ENCODE data around the gene STAU1.
A peak's percentile ranks its signal among the peaks of the same experiment; 100 is the strongest.
"Not testable (repeated sequence)": the region's sequence is repeated elsewhere in the genome, so short reads cannot be mapped to it uniquely, and the experiment has no call there.

STAU1 gene, protein sequence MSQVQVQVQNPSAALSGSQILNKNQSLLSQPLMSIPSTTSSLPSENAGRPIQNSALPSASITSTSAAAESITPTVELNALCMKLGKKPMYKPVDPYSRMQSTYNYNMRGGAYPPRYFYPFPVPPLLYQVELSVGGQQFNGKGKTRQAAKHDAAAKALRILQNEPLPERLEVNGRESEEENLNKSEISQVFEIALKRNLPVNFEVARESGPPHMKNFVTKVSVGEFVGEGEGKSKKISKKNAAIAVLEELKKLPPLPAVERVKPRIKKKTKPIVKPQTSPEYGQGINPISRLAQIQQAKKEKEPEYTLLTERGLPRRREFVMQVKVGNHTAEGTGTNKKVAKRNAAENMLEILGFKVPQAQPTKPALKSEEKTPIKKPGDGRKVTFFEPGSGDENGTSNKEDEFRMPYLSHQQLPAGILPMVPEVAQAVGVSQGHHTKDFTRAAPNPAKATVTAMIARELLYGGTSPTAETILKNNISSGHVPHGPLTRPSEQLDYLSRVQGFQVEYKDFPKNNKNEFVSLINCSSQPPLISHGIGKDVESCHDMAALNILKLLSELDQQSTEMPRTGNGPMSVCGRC

DNA sequence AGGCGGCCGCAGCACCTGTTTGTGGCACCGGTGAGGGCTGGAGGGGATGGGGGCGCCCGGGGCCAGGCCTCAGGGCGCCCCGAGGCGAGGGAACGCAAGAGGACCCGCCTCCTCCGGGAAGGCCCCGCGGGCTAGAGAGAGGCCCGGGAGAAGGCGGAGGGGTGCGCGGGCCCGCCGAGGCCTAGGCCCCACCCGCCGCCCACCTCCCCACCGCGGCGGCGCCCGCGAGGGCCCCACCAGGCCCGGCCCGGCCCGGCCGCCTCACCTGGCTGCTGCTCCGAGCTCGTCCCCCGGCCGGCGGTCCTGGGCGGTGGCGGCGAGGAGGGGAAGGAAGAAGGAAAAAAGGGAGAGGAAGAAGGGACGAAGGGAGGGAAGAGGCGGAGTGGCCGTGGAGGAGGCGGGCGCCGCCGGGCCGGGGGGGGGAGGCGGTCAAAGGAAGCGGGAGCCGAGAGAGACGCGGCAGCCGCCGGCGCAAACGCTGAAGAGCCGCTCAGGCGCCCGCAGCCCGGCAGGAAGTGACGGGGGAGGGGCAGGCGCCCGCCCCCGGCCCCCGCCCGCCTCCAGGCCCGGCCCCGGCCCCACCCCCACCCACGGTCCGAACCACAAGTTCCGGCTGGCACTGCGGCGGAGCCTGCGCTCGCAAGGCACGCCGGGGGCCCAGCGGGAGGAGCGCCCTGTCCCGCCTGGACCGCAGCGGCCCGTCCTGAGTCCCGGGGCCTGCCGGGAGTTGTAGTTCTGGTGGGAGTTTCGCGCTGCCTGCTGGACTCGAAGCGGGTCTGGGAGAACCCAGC, at the start of gene STAU1:
STAU1 (minus strand) TSS at position 484 of the 791 bp plus-strand sequence. CDS start 22,133 bp downstream, outside the sequence.
- peak; percentile 96 for DNase-seq

DNA sequence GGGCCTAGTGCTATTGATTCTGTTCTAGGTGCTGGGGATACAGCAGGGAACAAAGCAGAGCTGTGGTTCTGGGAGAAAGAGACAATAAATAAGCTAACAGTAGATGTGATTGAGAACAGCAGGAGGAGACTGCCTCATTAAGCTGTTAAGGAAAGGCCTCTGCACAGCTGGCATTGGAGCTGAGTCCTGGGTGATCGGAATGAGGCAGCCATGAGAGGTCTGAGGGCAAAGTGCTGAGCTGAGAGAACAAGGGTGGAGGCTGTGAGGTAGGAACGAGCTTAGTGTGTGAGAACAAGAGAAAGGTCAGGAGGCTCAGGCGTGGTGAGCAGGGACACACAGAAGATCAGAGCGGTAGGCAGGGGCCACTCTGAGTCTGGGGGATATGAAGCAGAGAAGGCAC, 49.4 kb upstream of the STAU1 start:
- no peak for DNase-seq

DNA sequence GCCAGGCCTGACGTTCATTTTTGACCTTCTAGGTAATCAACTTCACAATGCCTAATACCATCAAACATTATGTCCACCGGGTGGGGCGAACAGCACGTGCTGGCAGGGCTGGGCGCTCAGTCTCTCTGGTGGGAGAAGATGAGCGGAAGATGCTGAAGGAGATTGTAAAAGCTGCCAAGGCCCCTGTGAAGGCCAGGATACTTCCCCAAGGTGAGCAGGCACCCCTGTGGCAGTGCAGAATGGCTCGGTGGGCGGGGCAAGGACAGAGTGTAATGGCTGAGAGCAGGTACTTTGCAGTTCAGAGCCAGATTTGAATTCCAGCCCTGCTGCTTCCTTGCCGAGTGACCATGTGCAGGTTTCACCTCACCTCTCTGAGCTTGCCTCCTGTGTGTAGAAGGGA, 48.2 kb upstream of the STAU1 start:
- DNase-seq, result no peak

DNA sequence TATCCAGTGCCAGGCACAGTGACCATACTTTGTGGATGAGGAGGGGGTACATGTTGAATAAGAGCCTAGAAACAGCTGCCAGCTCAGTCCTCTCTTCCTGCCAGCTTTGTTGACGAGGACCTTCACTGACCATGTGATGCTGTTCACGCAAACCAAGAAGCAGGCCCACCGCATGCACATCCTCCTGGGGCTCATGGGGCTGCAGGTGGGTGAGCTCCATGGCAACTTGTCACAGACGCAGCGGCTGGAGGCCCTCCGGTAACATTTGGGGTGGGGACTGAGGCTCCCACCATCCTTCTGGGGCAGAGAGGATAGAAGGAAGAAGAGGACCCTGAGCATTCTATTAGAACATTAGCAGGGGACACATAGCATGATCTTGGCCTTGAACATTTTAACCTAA, 46.7 kb upstream of the STAU1 start:
- DNase-seq, result no peak

DNA sequence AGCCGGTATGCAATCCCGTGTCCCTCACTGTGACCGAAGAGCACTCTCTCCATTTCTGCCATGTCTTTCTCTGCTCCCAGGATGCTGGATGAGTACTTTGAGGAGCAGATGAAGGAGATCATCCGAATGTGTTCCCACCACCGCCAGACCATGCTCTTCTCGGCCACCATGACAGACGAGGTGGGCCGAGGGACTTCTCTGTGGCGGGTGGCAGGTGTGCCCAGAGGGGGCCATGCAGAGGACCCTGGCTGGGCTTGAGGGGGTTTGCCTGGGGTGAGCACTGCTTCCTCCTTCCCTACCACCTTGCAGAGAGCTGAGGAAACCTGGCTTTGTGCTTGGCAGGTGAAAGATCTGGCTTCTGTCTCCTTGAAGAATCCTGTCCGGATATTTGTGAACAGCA, 45.1 kb upstream of the STAU1 start:
- no peak for DNase-seq

DNA sequence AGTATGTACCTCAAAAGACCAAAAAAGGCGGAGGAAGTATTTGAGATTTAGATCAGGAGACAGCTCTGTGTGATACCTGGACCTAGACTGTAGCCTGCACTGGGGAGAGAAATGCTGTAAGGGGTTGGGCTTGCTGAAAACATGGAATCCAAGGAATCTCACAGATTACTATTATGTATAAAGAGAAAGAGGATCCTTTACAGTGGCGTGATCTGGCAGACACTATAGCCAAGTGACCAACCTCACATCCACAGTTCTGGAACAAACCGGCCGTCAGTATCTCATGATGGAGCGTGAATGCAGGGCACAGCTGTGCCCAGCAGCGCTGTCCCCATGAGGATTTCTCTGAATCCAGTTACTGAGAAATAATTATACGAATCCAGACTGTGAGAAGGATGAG, 43.3 kb upstream of the STAU1 start:
- no peak for DNase-seq

DNA sequence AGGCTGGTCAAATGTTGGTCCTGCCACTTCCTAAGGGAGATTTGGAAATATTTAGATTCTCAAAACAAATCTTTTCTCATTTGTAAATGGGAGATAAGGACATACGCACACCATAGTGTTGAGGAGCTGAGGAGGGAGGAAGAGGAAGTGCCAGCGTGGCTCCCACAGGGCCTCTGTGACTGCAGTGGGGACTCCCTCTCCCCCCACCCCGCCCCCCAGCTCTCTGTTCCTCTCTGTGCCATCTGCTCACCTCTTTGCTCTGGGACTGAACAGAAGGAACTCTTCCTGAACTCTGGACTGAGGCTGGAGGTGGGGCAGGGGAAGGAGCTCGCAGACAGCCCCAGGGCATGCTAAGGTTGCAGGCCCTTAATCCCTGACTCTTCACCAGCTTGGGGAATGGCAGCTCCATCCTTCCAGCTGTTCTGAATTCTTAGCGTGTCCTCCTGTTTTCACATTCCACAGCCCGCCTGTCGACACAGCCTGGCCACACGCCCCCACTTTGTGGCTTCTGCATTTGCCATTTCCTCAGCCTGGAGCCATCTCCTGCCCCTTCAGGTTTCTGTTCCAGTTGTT, 42.5 kb upstream of the STAU1 start:
- no peak for DNase-seq

DNA sequence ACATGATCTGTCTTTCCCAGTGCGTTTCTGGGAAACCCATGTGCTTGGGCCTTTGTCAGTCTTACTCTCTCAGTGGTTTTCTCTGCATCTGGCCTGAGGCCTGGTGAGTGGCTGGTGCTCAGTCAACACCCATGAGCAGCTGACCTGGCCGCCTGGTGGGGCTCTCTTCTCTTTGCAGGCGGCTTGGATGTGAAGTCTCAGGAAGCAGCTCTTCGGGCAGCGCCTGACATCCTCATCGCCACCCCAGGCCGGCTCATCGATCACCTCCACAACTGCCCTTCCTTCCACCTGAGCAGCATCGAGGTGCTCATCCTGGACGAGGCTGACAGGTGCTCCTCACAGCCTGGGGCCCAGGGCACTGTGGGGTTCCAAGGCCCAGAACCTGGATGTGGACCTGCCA, 41.9 kb upstream of the STAU1 start:
- peak; percentile 67 for DNase-seq

DNA sequence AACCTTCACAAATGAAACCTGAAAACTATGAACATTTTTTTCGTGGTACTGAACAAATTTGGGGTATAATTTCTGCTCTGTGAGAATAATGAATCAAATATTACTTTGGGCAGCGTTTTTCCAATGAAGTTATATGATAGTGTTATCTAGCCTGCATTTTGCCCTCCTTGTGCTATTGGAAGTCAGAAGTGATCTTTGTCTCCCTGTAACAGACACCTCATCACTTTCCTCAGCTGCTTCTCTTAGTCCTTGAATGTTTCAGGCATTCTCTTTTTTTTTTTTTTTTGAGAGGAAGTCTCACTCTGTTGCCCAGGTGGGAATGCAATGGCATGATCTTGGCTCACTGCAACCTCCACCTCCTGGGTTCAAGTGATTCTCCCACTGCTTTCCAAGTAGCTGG, 41.2 kb upstream of the STAU1 start:
- DNase-seq, result no peak

DNA sequence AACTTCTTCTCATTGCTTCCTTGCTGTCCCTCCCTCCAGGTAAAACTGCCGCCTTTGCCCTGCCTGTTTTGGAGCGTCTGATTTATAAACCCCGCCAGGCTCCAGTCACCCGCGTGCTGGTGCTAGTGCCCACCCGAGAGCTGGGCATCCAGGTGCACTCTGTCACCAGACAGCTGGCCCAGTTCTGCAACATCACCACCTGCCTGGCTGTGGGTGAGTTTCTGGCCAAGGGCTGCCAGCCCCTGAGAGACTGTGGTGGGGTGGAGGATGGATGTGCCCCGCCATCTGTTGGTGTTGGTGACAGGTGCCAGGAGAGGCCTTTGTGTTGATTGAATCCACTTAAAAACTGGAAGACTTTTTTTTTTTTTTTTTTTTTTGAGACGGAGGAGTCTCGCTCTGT, 40.5 kb upstream of the STAU1 start:
- peak; percentile 43 for DNase-seq

DNA sequence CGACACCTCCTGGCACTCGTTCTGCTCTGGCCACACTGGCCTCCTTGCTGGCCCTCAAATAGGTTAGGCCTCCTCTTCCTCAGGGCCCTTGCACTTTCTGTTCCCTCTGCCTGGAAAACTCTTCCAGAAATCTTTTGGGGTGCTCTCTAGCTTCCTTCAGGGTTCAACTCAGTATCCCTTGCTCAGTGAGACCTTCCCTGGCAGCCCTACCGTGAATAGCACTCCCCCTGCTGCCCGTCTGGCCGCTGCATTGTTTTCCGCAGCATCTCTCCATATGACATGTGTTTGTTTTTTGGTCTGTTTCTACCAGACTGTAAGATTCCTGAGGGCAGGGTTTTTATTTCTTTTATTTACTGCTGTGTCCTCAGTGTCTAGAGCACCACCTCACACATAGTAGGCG, 37.8 kb upstream of the STAU1 start:
- no peak for DNase-seq

DNA sequence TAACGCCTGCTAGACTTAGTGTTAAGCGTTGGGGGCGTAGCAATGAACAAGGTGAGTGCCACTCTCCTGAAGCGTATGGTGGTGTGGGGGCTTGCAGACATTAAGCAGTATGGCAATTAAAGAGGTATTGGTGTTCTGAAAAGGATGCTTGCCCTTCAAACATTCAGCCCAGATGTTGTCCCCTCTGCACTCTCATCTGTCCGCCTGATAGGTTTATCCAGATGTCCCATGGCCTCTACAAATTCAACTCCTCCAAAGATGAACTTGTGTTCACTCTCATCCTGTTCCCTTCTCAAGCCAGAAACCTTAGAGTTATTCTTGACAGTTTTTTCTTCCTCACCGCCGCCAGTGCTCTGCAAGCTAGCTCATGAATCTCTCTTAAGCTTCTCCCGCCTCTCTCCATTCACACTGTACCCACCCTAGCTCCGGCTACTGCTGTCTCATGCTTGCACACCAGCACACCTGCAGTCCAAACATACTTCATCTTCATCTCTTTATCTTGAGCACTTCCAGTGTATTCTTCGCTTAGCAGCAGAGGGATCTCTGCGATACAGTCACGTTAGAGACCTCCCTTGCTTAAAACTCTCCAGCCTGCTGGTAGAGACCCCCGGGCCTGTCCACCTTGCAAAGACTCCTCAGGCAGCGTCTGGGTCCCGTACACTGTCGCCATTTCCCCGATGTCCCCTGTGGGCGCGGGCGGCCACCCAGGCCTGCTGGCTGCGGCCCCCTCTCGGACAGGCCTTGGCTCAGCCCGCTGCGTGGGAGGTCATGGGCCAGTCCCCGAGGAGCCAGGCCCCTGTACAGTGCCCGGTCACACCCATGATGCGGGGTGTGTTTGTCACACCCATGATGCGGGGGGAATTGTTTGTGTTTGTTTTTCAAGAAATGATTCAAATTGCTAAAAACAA, 32.0 kb upstream of the STAU1 start:
- no peak for DNase-seq

DNA sequence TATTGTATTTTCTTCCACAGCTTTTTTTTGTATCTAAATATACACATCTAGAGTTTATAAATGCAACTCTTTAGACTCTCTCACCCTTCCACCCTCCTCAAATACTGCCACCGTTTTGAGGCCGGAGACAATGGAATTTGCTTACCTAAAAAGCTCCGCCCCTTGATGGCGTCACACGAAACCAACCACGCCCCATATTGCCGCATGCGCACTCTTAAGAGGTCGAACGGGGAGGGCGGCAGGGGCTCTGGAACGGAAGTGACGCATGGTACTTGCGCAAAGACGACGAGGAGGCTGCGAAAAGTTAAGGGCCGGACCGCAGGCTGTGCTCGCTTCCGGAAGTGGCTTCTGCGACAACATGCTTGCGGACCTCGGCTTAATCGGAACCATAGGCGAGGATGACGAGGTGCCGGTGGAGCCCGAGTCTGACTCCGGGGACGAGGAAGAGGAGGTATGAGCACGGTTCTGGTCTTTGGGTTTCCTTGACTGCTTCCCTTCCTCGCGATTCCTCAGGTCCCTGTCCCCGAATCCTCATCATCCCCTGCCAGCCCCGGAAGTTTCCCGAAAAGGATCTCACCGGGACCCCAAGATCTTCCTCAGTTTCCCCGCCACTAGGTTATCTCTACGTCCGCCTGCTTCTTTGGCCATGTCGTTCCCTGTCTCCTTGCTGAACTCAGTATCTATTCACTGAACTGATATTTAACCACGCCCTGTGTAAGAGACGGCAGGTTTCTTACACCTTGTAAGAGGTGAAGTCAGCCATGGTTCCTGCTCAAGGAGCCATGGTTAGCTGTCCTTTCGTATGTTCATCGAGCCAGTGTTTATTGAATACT, 31.2 kb upstream of the STAU1 start, which contains the start of gene DDX27:
DDX27 (plus strand) TSS at position 326 of the 833 bp plus-strand sequence; CDS start at position 359, 33 bp downstream.
- DNase-seq, result peak; percentile 96

DNA sequence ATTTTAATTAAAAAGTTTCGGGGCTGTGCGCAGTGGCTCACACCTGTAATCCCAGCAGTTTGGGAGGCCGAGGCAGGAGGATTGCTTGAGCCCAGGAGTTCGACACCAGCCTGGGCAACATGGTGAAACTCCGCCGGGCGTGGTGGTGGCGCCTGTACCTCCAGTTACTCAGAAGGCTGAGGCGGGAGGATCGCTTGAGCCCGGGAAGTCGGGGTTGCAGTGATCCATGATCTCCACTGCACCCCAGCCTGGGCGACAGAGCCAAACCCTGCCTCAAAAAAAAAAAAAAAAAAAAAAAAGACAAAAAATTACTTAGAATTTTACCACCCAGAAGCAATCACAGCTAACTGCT, 30.6 kb upstream of the STAU1 start:
- DNase-seq, result not testable (repeated sequence)

DNA sequence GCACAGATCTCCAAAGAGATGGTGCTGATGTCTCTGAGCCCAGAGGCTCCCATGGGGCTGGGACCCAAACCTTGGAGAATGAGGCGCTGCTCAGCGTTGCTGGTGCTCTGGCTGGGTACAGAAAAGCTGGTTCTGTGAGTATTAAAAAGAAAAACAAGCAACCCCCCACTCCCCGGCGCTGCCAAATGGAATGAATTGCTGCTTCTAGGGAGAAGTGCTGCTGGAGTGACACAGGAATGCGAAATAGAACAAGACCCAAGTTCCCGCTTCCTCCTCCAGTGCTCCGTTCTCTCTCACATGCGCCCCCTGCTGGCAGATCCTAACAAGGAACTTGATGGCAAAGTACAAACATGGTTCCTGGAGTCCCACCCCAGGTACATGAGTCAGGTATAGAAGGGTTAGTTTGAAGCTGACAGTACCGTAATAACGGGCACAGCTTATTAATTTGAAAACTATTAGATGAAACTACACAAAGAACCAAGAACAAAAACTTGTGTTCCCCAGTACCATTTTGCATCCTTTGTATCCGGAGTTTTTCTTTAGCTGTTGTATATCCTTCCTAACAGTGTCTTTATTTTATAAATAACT, 29.0 kb upstream of the STAU1 start:
- peak; percentile 79 for DNase-seq

DNA sequence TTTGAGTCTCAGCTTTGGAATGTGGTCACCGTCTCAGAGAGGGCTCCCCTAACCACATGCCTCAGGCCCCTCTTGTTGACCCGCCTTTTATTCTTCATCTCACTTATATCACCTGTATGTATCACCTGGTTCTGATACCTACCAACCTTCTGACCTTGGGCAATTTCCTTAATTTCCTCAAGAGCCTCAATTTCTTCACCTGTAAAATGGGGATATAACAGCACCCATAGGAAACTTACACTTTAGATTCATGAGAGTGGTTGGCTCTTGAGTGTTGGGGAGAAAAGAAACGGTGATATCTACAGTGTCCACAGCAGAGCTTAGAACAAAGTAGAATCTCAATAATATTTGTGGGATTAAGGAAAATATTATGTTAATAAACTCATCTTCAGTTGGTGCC, 27.1 kb upstream of the STAU1 start:
- DNase-seq, result no peak

DNA sequence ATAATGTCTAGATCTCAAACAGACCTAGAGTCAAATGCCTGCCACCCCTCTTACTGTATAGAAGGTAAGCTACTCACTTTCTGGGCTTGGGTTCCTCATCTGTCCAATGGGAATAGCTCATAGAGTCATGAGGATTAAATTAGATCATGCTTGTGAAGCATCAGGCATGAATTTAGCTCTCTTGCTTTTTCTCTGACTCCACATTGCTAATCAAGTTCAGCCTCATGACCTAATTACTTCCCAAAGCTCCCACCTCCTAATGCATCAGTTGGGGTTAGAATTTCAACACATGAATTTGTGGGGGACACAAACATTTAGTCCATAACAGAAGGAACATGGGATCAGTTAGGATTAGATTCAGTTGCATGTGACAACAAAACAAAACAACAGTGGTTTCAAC, 26.4 kb upstream of the STAU1 start:
- no peak for DNase-seq

DNA sequence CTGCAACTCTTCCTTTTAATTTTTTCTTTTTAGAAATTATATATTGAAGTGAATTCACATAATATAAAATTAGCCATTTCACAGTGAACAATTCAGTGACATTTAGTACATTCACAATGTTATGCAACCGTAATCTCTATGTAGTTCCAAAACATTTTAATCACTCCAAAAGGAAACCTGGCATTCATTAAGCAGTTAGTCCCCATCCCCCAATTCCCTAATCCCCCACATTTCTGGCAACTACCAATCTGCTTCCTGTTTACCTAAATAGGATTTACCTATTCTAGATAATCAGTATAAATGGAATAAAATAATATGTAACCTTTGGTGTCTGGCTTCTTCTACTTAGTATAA, 22.6 kb upstream of the STAU1 start:
- no peak for DNase-seq

DNA sequence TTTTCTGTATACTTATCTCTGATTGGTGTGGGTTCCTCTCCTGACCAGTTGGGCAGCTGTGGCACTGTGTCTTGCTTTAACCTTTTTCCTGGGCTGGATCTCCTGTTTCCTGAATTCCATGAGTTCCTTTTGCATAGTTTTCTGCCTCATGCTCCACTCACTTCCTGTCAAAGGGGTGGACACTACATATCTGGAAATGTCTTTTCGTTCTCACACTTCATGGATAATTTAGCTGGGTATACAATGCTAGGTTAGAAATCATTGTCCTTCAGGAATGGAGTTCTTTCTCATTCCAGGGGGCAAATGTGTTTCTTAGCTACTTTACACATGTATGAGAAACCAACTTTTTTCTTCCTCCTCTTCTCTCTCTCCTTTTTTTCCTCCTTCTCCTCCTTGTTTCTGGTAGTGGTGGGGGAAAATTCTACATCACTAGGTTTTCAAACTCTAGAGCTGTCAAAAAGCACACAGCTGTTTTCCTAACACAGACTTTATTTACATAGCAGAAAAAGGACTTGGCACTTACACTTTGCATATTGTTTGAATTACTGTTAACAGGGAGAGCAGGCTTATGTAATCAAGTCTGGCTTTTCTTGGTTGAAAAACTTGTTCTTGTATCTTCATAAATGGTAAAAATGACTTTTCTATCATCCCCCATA, 22.1 kb upstream of the STAU1 start:
- DNase-seq, result no peak

DNA sequence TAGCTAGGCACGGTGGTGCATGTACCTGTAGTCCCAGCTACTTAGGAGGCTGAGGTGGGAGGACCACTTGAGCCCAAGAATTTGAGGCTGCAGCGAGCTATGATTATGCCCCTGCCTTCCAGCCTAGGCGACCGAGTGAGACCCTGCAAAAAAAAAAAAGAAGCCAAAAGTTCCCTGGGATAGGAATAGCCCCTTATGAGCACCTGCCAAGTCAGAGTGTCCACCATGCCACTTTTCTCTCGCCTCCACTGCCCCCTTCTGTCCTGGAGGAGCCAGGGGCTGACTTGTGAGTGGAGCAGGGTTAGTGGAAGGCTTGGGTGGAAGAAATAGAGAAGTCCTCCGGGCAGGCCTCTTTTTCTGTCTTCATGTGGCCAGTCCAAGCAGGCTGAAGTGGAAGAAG, 18.9 kb upstream of the STAU1 start:
- DNase-seq, result no peak

DNA sequence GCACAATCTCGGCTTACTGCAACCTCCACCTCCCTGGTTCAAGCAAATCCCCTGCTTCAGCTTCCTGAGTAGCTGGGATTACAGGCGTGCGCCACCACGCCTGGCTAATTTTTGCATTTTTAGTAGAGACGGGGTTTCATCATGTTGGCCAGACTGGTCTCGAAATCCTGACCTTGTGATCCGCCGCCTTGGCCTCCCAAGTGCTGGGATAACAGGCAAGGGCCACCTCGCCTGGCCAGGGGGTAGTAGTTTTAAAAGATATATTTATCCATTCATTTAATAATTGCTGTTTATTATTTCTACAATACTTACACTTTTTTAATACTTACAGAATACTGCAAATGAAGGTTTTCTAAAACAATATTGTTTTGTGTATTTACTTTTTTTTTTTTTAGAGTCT, 15.6 kb upstream of the STAU1 start:
- DNase-seq, result no peak

Data from NCI-H774 (cell line).